Brain microvascular endothelial cell (primary cell): ENCODE results near the gene FBXO31.

Experiments used
- DNase-seq: peaks from one replicate; pipeline ENCODE4 v3.0.0-alpha.2; 2020
- H3K27ac ChIP-seq: fragments of 250-450 bp; sonication (Bioruptor Pico); 2 replicates; pipeline ENCODE4 v1.5.1; 2020; ENCODE audit warnings: mild to moderate bottlenecking, moderate library complexity
- H3K27me3 ChIP-seq: fragments of 250-450 bp; sonication (Bioruptor Pico); replicated peaks from 2 replicates; pipeline ENCODE4 v1.5.1; 2020; ENCODE audit warnings: mild to moderate bottlenecking
- H3K36me3 ChIP-seq: fragments of 250-450 bp; sonication (Bioruptor Pico); replicated peaks from 2 replicates; pipeline ENCODE4 v1.5.1; 2020; ENCODE audit warnings: mild to moderate bottlenecking
- H3K4me3 ChIP-seq: 2 replicates; pipeline ENCODE4 v1.5.1; 2011; ENCODE audit warnings: low read depth, mild to moderate bottlenecking, control low read depth, low read length, moderate library complexity
- in situ Hi-C: cut with HindIII; loops from 2 replicates; pipeline ENCODE4 v1.10.0; 2017; ENCODE audit warnings: low sequenced_read_pairs, low pct_ligation_motif_present
- TF ChIP-seq, protein P1 (sequence below): IDR thresholded peaks from 2 replicates; pipeline ENCODE4 v1.5.1; 2011; ENCODE audit warnings: low read depth, mild to moderate bottlenecking, moderate library complexity, low read length, control low read depth, inconsistent platforms; ENCODE audit errors: missing control alignments

The FBXO31 gene

DNA sequence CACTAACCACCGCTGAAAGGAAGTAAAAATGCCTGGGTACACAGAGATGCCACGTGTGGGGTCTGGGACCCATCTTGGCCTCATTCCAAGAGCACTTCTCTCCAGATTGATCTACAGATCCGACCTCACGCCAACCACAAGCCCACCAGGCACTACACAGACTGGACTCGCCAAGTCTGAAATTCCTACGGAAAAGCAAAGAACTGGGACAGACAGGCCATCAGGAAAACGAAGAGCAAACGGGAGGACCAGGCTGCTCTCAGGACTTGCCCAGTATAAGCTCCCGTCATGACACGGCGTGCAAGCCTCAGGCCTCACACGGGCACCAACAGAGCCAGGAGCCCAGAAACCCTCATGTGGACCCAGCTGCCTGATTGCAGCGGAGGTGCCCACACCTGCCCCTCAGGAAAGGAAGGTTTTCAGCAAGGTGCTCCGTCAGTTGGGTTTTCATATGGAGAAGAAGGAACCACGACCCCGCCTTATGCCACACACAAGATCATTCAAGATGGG, 46.3 kb downstream of the FBXO31 start:
- in situ Hi-C loops, result no loop called here
- Histone ChIP-seq H3K27ac (no peak overlapping the region), H3K27me3 (no peaks in the 10 kb centered on the region), H3K36me3 (peaks cover 45% of the 10 kb centered on the region), H3K4me3 (no peak overlapping the region)
- TF ChIP-seq, protein P1, sequence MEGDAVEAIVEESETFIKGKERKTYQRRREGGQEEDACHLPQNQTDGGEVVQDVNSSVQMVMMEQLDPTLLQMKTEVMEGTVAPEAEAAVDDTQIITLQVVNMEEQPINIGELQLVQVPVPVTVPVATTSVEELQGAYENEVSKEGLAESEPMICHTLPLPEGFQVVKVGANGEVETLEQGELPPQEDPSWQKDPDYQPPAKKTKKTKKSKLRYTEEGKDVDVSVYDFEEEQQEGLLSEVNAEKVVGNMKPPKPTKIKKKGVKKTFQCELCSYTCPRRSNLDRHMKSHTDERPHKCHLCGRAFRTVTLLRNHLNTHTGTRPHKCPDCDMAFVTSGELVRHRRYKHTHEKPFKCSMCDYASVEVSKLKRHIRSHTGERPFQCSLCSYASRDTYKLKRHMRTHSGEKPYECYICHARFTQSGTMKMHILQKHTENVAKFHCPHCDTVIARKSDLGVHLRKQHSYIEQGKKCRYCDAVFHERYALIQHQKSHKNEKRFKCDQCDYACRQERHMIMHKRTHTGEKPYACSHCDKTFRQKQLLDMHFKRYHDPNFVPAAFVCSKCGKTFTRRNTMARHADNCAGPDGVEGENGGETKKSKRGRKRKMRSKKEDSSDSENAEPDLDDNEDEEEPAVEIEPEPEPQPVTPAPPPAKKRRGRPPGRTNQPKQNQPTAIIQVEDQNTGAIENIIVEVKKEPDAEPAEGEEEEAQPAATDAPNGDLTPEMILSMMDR, result no peak
- DNase-seq, result no peak

DNA sequence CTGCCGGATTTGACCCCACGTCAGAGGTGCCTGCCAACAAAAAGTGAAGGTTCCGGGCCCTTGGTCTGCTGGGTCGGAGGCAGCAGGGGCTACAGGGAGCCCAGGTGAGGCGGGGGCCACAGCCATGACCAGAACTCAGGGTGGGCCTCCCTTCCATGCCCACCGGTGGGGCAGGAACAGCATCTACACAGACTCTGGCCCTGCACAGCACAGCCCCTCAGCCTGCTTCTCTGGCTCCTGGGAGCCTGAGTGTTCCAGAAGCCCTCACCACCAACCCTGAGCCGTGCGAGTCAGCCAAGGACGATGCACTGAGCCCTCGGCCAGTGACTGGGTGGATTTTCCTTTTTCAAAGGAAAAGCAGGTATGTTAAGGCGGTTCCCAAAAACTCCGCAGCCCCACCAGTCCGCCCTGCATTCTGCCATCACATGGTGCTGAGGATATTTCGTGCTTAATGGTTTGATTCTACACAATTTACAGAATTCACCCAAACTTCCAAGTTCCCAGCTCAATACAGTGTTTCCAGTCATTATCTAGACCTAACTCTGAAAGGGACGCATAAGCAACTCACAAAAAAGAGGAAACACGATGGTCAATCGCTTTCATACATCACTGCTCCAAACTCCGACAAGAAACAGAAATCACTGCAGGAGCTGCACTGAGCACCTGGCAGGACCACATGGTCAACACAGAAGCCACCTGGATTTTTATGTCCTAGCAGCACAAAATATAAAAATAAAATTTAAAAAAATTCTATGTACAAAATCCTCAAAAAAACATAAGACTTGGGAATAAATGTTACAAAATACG, 46.9 kb downstream of the FBXO31 start:
- peaks cover 38% of the 10 kb centered on the region for H3K36me3 ChIP-seq
- TF ChIP-seq, protein P1, result no peak
- DNase-seq, result no peak
- H3K4me3 ChIP-seq, result no peak overlapping the region
- H3K27ac ChIP-seq, result no peak overlapping the region
- H3K27me3 ChIP-seq, result no peaks in the 10 kb centered on the region
- in situ Hi-C loops, result no loop called here

DNA sequence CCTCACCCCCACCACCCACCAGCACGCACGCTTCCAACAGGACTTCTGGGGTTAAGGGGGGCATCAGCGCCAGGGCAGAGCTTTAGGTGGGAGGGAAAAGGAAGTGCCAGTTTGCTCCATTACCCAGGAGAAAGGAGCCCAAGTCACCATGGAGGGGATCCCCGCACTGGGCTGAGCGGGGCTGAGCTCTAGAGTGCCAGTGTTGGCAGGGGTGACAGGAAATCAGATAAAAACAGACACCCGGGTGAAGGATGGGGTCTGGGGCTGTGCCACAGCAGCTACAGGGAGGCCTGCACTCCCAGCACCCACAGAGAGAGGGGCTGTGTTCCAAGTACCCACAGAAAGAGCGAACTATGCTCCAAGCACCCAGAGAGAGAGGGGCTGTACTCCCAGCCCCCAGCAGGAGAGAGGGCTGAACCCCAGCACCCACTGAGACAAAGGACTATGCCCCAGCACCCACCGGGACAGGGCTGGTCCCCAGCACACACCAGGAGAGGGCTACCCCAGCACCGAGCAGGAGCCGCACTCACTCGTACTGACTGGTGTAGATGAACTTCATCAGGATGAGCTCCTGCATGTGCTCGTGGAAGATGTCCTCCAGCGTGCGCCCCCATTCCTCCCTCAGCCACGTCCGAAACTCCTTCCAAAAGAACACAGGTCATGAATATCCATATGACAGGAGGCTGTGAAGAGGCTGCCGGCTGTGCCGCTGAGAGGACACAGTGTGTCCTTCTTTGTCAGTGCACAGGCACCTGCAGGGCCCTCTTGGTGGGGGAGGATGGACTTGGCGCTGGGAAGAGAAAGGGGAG, 47.7 kb downstream of the FBXO31 start:
- Histone ChIP-seq H3K36me3 (peaks cover 33% of the 10 kb centered on the region), H3K27ac (no peak overlapping the region), H3K4me3 (no peak overlapping the region), H3K27me3 (no peaks in the 10 kb centered on the region)
- in situ Hi-C loops, result no loop called here
- TF ChIP-seq, protein P1, result no peak
- DNase-seq, result no peak

- in situ Hi-C loops, result no loop called here
- TF ChIP-seq, protein P1, result no peak
- no peak overlapping the region for H3K4me3 ChIP-seq
These were observed 48.6 kb downstream of the FBXO31 start for GRCh38 chr16:87334651-87335624.

GRCh38 chr16:87333581-87334331, 49.8 kb downstream of the FBXO31 start:
- in situ Hi-C loops, result no loop called here
- Histone ChIP-seq H3K4me3 (no peak overlapping the region), H3K36me3 (peaks cover 46% of the 10 kb centered on the region), H3K27ac (no peak overlapping the region), H3K27me3 (no peaks in the 10 kb centered on the region)
- TF ChIP-seq, protein P1, result no peak
- no peak for DNase-seq

More at GRCh38 chr16:87334651-87335624, 48.6 kb downstream of the FBXO31 start:
- H3K36me3 ChIP-seq, result peaks cover 39% of the 10 kb centered on the region
- DNase-seq, result no peak
- H3K27ac ChIP-seq, result no peak overlapping the region
- H3K27me3 ChIP-seq, result no peaks in the 10 kb centered on the region
